Measurements from ENCODE around the gene FOXD3. TPM values are rescaled to one million over a fixed set of nuclear protein-coding genes. Genes with fewer than 3 reads are reported as not detected.

The FOXD3 gene
- total RNA-seq, 1 experiment from 2014 or later, result 0.13 TPM

- peak; percentile 38 to 80 for DNase-seq (ENCODE audit: low read depth in 1 of 2, low spot score in 2 of 2)
- no peaks in the 10 kb centered on the region for H3K36me3 ChIP-seq
- peaks cover 6% of the 10 kb centered on the region for H3K4me1 ChIP-seq (replicated peaks)
- peak overlapping the region; percentile 38 for H3K4me3 ChIP-seq
- H3K27ac ChIP-seq, result no peak overlapping the region
- H3K9me3 ChIP-seq (replicated peaks), result no peaks in the 10 kb centered on the region
- peaks cover 29% of the 10 kb centered on the region for H3K27me3 ChIP-seq (replicated peaks)
Measured at GRCh38 chr1:63316984-63317816, 5.2 kb upstream of the FOXD3 start.

GRCh38 chr1:63317817-63318152 is 4.6 kb upstream of the FOXD3 start:
- Histone ChIP-seq H3K27me3 (replicated peaks) (peaks cover 34% of the 10 kb centered on the region), H3K36me3 (no peaks in the 10 kb centered on the region), H3K4me1 (replicated peaks) (peaks cover 11% of the 10 kb centered on the region), H3K9me3 (replicated peaks) (no peaks in the 10 kb centered on the region), H3K4me3 (peak overlapping the region; percentile 38), H3K27ac (no peak overlapping the region)
- DNase-seq (ENCODE audit: low read depth in 1 of 2, low spot score in 2 of 2), result no peak

DNA sequence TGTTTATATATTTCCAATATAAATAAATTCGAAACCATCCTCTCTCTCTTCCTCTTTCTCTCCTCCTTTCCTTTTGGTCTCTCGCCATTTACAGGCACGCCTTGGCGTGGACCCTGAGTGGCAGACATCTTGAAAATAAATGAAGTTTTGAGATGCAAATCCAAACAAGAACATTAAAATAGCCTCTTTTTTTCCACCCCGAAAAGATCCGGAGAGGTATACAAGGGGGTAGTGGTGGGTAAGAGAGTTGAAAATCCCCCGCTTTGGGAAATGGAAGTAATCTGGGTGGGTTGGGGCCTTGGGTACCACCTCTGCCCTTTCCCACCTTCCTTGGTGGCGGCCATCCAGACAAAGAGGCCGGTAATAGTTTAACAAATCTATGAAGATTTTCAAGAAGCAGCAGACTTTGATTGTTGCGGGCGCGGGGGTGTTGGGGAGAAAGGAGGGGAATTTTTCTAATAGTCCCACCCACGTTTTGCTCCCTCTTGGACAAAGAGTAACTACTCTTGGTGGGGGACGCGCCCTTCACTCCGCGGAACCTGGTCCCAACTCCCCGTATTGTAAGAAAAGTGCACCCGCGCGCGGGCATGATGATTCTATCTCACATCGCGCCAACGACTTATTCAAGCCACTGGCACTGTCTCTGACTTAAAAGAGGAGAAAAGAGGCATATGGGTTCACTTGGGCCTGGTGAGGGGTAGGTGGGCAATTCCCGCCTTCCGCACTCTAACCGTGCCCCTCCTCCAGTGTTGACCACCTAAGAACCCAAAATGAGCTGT is 4.0 kb upstream of the FOXD3 start:
- Histone ChIP-seq H3K4me3 (no peak overlapping the region), H3K9me3 (replicated peaks) (no peaks in the 10 kb centered on the region), H3K27me3 (replicated peaks) (peaks cover 40% of the 10 kb centered on the region), H3K36me3 (no peaks in the 10 kb centered on the region), H3K27ac (no peak overlapping the region), H3K4me1 (replicated peaks) (peaks cover 17% of the 10 kb centered on the region)
- no peak for DNase-seq (ENCODE audit: low read depth in 1 of 2, low spot score in 2 of 2)

DNA sequence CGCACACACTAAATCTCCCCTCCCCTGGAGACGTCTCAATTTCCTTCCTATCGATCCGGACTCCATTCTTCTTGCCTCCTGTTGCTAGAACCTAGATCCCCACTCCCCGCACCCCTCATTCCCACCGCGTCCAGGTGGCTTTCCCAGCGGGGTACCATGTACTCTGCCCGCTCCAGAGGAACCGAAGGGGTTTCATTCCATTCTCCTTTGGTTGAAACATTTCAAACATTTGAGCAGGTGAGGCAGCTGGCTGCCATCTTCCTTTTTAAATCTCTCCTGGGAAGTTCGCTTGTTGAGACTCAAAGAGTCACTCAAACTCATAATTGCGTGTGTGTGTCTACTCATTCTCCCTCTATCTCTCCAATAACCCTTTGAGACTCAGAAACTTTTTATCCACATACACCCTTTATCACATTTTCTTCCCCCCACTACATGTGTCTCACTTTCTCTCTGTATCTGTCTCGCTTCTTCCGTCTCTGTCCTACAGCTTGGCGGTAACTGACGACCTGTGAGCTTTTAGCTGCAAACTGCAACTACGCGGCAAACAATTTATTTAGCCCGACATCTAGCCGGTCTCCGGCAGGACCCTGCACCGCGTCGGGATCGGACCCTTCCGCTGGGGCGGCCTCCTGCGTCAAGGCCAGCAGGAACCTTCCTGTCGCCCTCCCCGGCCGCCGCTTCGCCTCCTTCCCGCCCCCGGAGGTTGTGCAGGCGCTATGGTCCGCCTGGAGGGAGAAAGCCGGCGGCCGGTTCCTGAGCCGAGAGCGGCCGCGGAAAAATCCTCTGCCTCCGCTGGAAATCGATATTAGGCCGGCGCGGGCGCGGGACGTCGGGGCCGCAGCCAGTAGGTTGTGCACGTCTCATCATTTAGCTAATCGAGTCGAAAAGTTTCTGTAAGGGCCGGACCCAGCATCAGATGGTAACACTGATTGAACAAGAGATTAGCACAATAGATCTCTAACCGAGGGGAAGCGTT is 3.0 kb upstream of the FOXD3 start:
- no peak for DNase-seq (ENCODE audit: low read depth in 1 of 2, low spot score in 2 of 2)
- Histone ChIP-seq H3K27ac (no peak overlapping the region), H3K36me3 (no peaks in the 10 kb centered on the region), H3K4me3 (no peak overlapping the region), H3K27me3 (replicated peaks) (peaks cover 50% of the 10 kb centered on the region), H3K9me3 (replicated peaks) (peaks cover 4% of the 10 kb centered on the region; the same call in 1 of the 2 replicates), H3K4me1 (replicated peaks) (peaks cover 26% of the 10 kb centered on the region)

DNA sequence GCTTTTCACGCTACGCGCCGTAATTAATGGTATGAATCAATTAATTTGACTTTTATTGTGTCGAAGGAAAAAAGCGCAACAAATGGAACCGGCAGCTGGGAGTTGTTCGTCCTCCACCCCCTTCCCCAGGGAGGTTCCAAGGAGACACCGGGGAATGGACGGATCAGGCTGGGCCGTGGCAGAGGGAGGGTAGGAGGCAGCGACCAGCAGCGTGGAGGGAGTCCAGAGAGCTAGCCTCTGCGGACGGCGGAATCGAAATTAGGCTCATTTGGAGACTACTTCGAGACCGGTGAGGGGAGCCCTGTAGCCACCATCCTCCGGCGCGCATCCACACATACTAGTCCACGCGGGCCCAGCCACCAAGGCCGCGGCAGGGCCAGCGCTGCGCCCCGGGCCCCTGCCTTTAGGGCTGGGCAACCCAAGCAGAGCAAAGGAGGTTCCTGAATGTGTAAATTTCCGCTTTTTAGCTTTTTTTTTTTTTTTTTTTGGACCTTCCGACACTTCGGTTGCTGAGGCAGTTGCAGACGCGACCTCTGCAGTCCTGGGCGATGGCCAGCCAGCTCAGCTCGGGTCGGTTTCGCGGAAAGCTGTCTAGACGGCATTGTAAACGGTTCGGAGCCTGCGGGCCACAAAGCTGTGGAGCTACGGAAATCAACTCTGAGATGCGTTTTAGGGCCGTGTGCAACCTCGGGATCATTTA is 2.2 kb upstream of the FOXD3 start:
- Histone ChIP-seq H3K27ac (no peak overlapping the region), H3K4me3 (no peak overlapping the region), H3K36me3 (no peaks in the 10 kb centered on the region), H3K4me1 (replicated peaks) (peaks cover 27% of the 10 kb centered on the region), H3K27me3 (replicated peaks) (peaks cover 58% of the 10 kb centered on the region), H3K9me3 (replicated peaks) (peaks cover 4% of the 10 kb centered on the region; the same call in 1 of the 2 replicates)
- no peak for DNase-seq (ENCODE audit: low read depth in 1 of 2, low spot score in 2 of 2)

DNA sequence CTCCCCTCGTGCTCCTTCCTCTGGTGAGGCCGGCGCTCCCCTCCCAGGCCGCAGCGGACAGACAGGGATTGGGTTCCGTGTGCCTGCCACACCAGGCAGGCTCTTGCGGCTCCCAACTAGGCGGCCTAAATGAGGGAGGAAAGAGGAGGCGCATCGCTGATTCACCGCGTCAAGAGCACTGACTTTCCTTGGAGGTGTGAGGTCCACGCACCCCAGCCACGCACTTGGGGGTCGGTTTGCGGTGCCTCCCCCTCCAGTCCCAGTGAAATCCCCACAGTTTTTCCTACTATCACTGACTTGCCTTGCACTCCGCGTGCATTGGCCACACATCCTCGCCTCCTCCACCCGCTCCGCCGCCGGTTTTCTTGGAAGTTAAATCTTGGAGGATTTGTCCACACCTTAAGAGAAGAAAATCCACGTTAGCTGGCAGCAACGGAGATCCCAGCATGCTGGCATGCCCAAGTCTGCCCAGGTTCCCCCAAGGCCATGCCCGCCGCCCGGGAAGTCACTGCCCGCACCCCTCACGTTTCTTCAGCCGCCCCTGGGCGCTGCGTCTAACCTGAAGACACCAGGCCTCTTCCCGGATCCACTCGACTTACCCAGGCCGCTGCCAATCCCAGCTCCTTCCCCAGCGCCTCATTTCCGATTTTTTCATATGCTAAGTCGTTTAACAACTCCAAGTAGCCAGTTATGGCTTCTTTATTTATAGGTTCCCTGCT is 1.1 kb upstream of the FOXD3 start:
- H3K27me3 ChIP-seq (replicated peaks), result peaks cover 66% of the 10 kb centered on the region
- H3K4me3 ChIP-seq, result no peak overlapping the region
- peaks cover 4% of the 10 kb centered on the region; the same call in 1 of the 2 replicates for H3K9me3 ChIP-seq (replicated peaks)
- no peak overlapping the region for H3K27ac ChIP-seq
- no peaks in the 10 kb centered on the region for H3K36me3 ChIP-seq
- DNase-seq (ENCODE audit: low read depth in 1 of 2, low spot score in 2 of 2), result no peak
- H3K4me1 ChIP-seq (replicated peaks), result peaks cover 27% of the 10 kb centered on the region

- Histone ChIP-seq H3K27me3 (replicated peaks) (peaks cover 67% of the 10 kb centered on the region), H3K4me3 (peak overlapping the region; percentile 41; the same call in 1 of the 2 replicates)
Measured at GRCh38 chr1:63321785-63322113, 618 bp upstream of the FOXD3 start.

DNA sequence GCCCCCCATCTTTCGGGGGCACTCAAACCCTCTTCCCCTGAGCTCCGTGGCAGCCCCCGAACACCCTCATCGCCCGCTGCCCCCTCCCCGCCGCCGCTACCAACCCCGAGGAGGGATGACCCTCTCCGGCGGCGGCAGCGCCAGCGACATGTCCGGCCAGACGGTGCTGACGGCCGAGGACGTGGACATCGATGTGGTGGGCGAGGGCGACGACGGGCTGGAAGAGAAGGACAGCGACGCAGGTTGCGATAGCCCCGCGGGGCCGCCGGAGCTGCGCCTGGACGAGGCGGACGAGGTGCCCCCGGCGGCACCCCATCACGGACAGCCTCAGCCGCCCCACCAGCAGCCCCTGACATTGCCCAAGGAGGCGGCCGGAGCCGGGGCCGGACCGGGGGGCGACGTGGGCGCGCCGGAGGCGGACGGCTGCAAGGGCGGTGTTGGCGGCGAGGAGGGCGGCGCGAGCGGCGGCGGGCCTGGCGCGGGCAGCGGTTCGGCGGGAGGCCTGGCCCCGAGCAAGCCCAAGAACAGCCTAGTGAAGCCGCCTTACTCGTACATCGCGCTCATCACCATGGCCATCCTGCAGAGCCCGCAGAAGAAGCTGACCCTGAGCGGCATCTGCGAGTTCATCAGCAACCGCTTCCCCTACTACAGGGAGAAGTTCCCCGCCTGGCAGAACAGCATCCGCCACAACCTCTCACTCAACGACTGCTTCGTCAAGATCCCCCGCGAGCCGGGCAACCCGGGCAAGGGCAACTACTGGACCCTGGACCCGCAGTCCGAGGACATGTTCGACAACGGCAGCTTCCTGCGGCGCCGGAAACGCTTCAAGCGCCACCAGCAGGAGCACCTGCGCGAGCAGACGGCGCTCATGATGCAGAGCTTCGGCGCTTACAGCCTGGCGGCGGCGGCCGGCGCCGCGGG is 837 bp downstream of the FOXD3 start:
- peaks cover 21% of the 10 kb centered on the region for H3K4me1 ChIP-seq (replicated peaks)
- H3K4me3 ChIP-seq, result peak overlapping the region; percentile 41
- H3K36me3 ChIP-seq, result no peaks in the 10 kb centered on the region
- H3K27ac ChIP-seq, result no peak overlapping the region
- peaks cover 4% of the 10 kb centered on the region; the same call in 1 of the 2 replicates for H3K9me3 ChIP-seq (replicated peaks)
- DNase-seq (ENCODE audit: low read depth in 1 of 2, low spot score in 2 of 2), result peak in 1 of 2 experiments; percentile 19
- H3K27me3 ChIP-seq (replicated peaks), result peaks cover 61% of the 10 kb centered on the region

More at GRCh38 chr1:63321785-63322113, 618 bp upstream of the FOXD3 start:
- Histone ChIP-seq H3K36me3 (no peaks in the 10 kb centered on the region), H3K4me1 (replicated peaks) (peaks cover 27% of the 10 kb centered on the region), H3K9me3 (replicated peaks) (peaks cover 4% of the 10 kb centered on the region; the same call in 1 of the 2 replicates), H3K27ac (no peak overlapping the region)
- no peak for DNase-seq (ENCODE audit: low read depth in 1 of 2, low spot score in 2 of 2)

DNA sequence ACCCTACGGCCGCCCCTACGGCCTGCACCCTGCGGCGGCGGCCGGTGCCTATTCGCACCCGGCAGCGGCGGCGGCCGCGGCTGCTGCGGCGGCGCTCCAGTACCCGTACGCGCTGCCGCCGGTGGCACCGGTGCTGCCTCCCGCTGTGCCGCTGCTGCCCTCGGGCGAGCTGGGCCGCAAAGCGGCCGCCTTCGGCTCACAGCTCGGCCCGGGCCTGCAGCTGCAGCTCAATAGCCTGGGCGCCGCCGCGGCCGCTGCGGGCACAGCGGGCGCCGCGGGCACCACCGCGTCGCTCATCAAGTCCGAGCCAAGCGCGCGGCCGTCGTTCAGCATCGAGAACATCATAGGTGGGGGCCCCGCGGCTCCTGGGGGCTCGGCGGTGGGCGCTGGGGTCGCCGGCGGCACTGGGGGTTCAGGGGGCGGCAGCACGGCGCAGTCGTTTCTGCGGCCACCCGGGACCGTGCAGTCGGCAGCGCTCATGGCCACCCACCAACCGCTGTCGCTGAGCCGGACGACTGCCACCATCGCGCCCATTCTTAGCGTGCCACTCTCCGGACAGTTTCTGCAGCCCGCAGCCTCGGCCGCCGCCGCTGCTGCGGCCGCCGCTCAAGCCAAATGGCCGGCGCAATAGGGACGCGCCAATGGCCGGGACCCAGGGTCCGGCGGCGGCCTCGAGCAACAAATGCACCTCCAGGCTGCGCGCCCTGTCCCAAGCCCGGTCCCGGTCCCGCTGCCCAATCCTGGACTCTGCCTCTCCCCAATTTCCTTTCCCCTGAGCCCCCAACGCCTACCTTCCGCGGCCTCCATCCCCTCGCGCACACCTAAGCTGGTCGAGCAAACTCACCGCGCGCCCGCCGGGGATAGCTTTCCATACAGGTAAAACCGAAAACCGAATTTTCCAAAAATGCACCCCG is 1.8 kb downstream of the FOXD3 start:
- Histone ChIP-seq H3K27ac (no peak overlapping the region), H3K27me3 (replicated peaks) (peaks cover 59% of the 10 kb centered on the region), H3K36me3 (no peaks in the 10 kb centered on the region), H3K4me3 (peak overlapping the region; percentile 41), H3K9me3 (replicated peaks) (peaks cover 4% of the 10 kb centered on the region; the same call in 1 of the 2 replicates), H3K4me1 (replicated peaks) (peaks cover 21% of the 10 kb centered on the region)
- DNase-seq (ENCODE audit: low read depth in 1 of 2, low spot score in 2 of 2), result no peak

DNA sequence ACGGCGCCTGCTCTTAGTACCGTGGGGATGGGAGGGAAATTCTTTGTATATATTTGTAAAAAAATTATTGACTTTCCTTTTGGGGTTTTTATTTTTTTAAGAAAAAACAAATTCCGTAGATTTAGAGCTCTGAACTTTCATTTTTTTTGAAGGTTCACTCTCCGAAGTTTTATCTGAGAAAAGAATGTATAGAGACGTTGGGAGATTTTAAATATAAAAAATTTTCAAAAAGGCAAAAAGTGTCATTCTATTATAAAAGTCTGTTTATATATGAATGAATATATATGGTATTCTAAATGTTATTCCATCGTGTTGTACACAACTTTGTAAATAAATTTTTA is 2.4 kb downstream of the FOXD3 start:
- H3K4me1 ChIP-seq (replicated peaks), result peaks cover 21% of the 10 kb centered on the region
- H3K27me3 ChIP-seq (replicated peaks), result peaks cover 53% of the 10 kb centered on the region
- peaks cover 4% of the 10 kb centered on the region; the same call in 1 of the 2 replicates for H3K9me3 ChIP-seq (replicated peaks)
- H3K36me3 ChIP-seq, result no peaks in the 10 kb centered on the region
- no peak overlapping the region for H3K4me3 ChIP-seq
- DNase-seq (ENCODE audit: low read depth in 1 of 2, low spot score in 2 of 2), result no peak
- H3K27ac ChIP-seq, result no peak overlapping the region

Measured in SJSA1 (cell line).